Measurements from ENCODE around the gene LRRC9. TPM values are rescaled to one million over a fixed set of nuclear protein-coding genes. Genes with fewer than 3 reads are reported as not detected.
"Not testable (repeated sequence)": the region's sequence is repeated elsewhere in the genome, so short reads cannot be mapped to it uniquely, and the experiment has no call there.

The LRRC9 gene
- total and polyA plus RNA-seq, 2 donors from 2014 or later, result not detected

DNA sequence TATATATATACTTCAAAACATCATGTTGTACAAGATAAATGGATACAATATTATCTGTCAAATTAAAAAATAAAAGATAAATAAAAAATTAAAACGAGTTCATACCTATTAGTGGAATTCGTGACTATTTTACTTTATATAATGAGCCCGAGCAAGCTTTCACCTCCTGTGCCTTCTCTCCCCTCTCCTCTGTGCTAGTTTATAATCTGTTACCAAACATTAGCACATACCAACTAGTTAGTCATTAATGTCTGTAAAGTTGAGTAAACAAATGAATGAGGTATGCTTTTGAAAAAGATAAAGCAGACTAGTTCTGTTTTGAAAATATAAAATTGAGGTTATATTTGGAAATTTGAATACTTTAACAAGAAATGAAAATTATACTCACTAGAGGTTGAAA is 84.0 kb downstream of the LRRC9 start:
- no peaks in the 10 kb centered on the region for H3K27me3 ChIP-seq (ENCODE audit: control insufficient read depth, insufficient read depth, low read length)
- DNase-seq (peak in 1 of 5 donors; percentile 9), FAIRE-seq (peak; percentile 94)
- H3K9ac ChIP-seq (ENCODE audit: low read length in 3 of 3), result no peak overlapping the region
- no peak overlapping the region for H3K4me3 ChIP-seq (ENCODE audit: low read length in 3 of 3)
- intact Hi-C loops (cut with DNase I), result no loop called here
- no peaks in the 10 kb centered on the region for H3K36me3 ChIP-seq (ENCODE audit: control insufficient read depth in 2 of 3, insufficient read depth in 3 of 3, low read length in 3 of 3)
- no peak for TF ChIP-seq CTCF (IDR thresholded peaks at IDR 0.05; ENCODE audit: borderline replicate concordance, extremely low read depth, insufficient read depth)
- peaks cover 0 to 11% (median 6%) of the 10 kb centered on the region in 3 donors for H3K4me1 ChIP-seq (ENCODE audit: control insufficient read depth in 2 of 3, insufficient read depth in 2 of 3, low read depth in 1 of 3, low read length in 3 of 3)
- no peaks in the 10 kb centered on the region for H3K9me3 ChIP-seq (ENCODE audit: control insufficient read depth in 2 of 3, insufficient read depth in 1 of 3, low read length in 3 of 3)
- H3K27ac ChIP-seq (ENCODE audit: low read depth in 2 of 2, low read length in 2 of 2), result no peak overlapping the region

GRCh38 chr14:60008042-60008441 is 88.1 kb downstream of the LRRC9 start:
- no peaks in the 10 kb centered on the region for H3K27me3 ChIP-seq (ENCODE audit: control insufficient read depth, insufficient read depth, low read length)
- DNase-seq (no peak), FAIRE-seq (no peak)
- no peak overlapping the region for H3K9ac ChIP-seq (ENCODE audit: low read length in 3 of 3)
- H3K4me3 ChIP-seq (ENCODE audit: low read length in 3 of 3), result no peak overlapping the region
- no peaks in the 10 kb centered on the region for H3K36me3 ChIP-seq (ENCODE audit: control insufficient read depth in 2 of 3, insufficient read depth in 3 of 3, low read length in 3 of 3)
- no peak for TF ChIP-seq CTCF (IDR thresholded peaks at IDR 0.05; ENCODE audit: borderline replicate concordance, extremely low read depth, insufficient read depth)
- H3K4me1 ChIP-seq (ENCODE audit: control insufficient read depth in 2 of 3, insufficient read depth in 2 of 3, low read depth in 1 of 3, low read length in 3 of 3), result peaks cover 0 to 7% (median 2%) of the 10 kb centered on the region in 3 donors
- H3K27ac ChIP-seq (ENCODE audit: low read depth in 2 of 2, low read length in 2 of 2), result no peak overlapping the region
- intact Hi-C loops (cut with DNase I), result no loop called here
- no peaks in the 10 kb centered on the region for H3K9me3 ChIP-seq (ENCODE audit: control insufficient read depth in 2 of 3, insufficient read depth in 1 of 3, low read length in 3 of 3)

GRCh38 chr14:60010263-60010662 is 90.3 kb downstream of the LRRC9 start:
- H3K27me3 ChIP-seq (ENCODE audit: control insufficient read depth, insufficient read depth, low read length); H3K9ac ChIP-seq (ENCODE audit: low read length in 3 of 3); intact Hi-C loops (cut with DNase I); H3K36me3 ChIP-seq (ENCODE audit: control insufficient read depth in 2 of 3, insufficient read depth in 3 of 3, low read length in 3 of 3); H3K9me3 ChIP-seq (ENCODE audit: control insufficient read depth in 2 of 3, insufficient read depth in 1 of 3, low read length in 3 of 3); DNase-seq; FAIRE-seq; H3K4me1 ChIP-seq (ENCODE audit: control insufficient read depth in 2 of 3, insufficient read depth in 2 of 3, low read depth in 1 of 3, low read length in 3 of 3); H3K4me3 ChIP-seq (ENCODE audit: low read length in 3 of 3); H3K27ac ChIP-seq (ENCODE audit: low read depth in 2 of 2, low read length in 2 of 2): not testable (repeated sequence)

GRCh38 chr14:60014402-60014801 is 94.5 kb downstream of the LRRC9 start:
- DNase-seq (no peak), FAIRE-seq (no peak)
- Histone ChIP-seq H3K27ac (ENCODE audit: low read depth in 2 of 2, low read length in 2 of 2) (no peak overlapping the region), H3K9ac (ENCODE audit: low read length in 3 of 3) (no peak overlapping the region), H3K36me3 (ENCODE audit: control insufficient read depth in 2 of 3, insufficient read depth in 3 of 3, low read length in 3 of 3) (no peaks in the 10 kb centered on the region), H3K9me3 (ENCODE audit: control insufficient read depth in 2 of 3, insufficient read depth in 1 of 3, low read length in 3 of 3) (peaks cover 0 to 12% (median 0%) of the 10 kb centered on the region in 3 donors), H3K27me3 (ENCODE audit: control insufficient read depth, insufficient read depth, low read length) (no peaks in the 10 kb centered on the region), H3K4me3 (ENCODE audit: low read length in 3 of 3) (no peak overlapping the region), H3K4me1 (ENCODE audit: control insufficient read depth in 2 of 3, insufficient read depth in 2 of 3, low read depth in 1 of 3, low read length in 3 of 3) (no peaks in the 10 kb centered on the region)
- TF ChIP-seq CTCF (IDR thresholded peaks at IDR 0.05; ENCODE audit: borderline replicate concordance, extremely low read depth, insufficient read depth), result no peak
- intact Hi-C loops (cut with DNase I), result no loop called here
